SJSA1 (cell line): Measurements from ENCODE around the gene GRIK4. TPM values are rescaled to one million over a fixed set of nuclear protein-coding genes. Genes with fewer than 3 reads are reported as not detected.

Source experiments
- DNase-seq, 2 experiments: peaks; one replicate each; pipeline ENCODE4 v3.0.0-alpha.2; 2015 to 2020; ENCODE audit warnings: low spot score in 2 of 2, low read depth in 1 of 2
- H3K27ac ChIP-seq: fragments of 250-450 bp; sonication (Bioruptor Pico); 2 replicates; pipeline ENCODE4 v1.5.1; 2020; ENCODE audit warnings: mild to moderate bottlenecking, moderate library complexity
- H3K27me3 ChIP-seq: fragments of 250-450 bp; sonication (Bioruptor Pico); replicated peaks from 2 replicates; pipeline ENCODE4 v1.5.1; 2020; ENCODE audit warnings: mild to moderate bottlenecking, moderate library complexity
- H3K36me3 ChIP-seq: fragments of 250-450 bp; sonication (Bioruptor Pico); 2 replicates; pipeline ENCODE4 v1.5.1; 2020; ENCODE audit warnings: mild to moderate bottlenecking
- H3K4me1 ChIP-seq: fragments of 250-450 bp; sonication (Bioruptor Pico); replicated peaks from 2 replicates; pipeline ENCODE4 v1.6.1; 2021; ENCODE audit warnings: mild to moderate bottlenecking
- H3K4me3 ChIP-seq: fragments of 250-450 bp; sonication (Bioruptor Pico); 2 replicates; pipeline ENCODE4 v1.5.1; 2020; ENCODE audit warnings: mild to moderate bottlenecking
- H3K9me3 ChIP-seq: fragments of 250-450 bp; sonication (Bioruptor Pico); replicated peaks from 2 replicates; pipeline ENCODE4 v1.5.1; 2020; ENCODE audit warnings: mild to moderate bottlenecking
- total RNA-seq: library from RNA; depleted of rRNA; stranded (reverse); fragments of >200 nt; shearing (Covaris generic); gene quantifications from 2 replicates; pipeline ENCODE4 v1.2.3, GENCODE V29; 2014

Gene GRIK4
- total RNA-seq, 1 experiment from 2014 or later, result not detected

DNA sequence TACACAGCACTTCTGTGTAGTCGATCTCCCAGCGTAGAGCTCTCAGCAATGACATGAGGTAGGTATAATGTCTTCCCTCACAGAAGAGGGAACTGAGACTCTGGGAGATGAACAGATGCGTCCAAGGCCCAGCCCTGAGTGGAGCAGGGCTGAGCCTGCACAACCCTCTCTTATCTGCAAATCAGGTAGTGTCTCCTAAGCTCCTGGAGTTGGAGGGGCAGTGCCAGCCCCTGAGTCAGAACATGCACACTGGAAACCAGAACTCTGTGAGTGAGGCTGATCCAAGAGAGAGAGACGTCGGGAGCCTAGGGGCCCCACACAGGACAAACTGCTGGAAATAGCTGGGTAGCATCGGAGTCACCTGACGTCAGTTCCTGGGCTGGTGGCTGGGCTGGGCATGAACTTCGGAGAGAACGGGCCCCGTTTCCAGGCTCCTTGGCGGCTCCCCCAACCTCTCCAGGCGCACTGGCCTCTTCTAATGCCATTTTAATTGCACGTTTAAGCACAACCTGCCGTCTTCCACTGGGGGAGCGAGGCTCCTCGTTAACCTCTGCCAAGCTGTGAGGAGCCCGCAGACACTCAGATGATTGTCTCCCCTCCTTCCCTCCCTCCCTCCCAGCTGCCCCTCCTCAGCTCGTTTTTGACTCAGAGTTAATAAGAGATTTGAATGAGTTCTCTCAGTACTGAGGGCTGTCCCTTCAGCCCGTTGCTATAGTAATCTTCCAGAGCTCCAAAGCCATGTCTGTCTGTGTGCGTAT lies 321.1 kb downstream of the GRIK4 start:
- no peak for DNase-seq
- H3K9me3 ChIP-seq, result no peaks in the 10 kb centered on the region
- no peaks in the 10 kb centered on the region for H3K36me3 ChIP-seq
- H3K4me3 ChIP-seq, result no peak overlapping the region
- H3K27me3 ChIP-seq, result no peaks in the 10 kb centered on the region
- H3K4me1 ChIP-seq, result no peaks in the 10 kb centered on the region
- H3K27ac ChIP-seq, result no peak overlapping the region

DNA sequence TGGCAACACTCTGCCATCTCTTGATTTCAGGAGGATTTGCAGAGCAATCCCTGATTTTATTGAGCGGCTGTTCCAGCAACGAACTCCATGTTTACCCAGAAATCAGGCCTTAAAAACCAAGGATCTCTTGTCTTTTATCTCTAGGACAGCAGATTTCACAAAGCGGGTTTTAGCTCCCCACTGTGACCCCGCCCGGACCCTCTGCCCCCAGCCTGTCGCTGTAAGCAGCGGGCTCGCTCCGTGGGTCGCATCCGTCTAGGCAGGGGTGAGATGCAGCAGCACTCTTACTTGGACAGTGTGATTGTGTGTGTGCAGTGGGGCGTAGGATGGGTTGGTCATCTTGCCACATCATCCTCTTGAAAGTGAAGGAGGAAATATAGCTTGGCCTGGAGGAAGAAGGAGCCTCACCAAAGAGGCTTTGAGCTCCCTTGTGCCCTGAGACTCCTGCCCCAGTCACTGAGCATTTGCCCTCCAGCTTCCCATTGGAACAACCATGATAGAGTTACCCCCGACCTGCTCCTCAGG lies 323.2 kb downstream of the GRIK4 start:
- Histone ChIP-seq H3K4me1 (no peaks in the 10 kb centered on the region), H3K9me3 (no peaks in the 10 kb centered on the region), H3K27me3 (no peaks in the 10 kb centered on the region), H3K36me3 (no peaks in the 10 kb centered on the region), H3K27ac (no peak overlapping the region), H3K4me3 (no peak overlapping the region)
- no peak for DNase-seq

DNA sequence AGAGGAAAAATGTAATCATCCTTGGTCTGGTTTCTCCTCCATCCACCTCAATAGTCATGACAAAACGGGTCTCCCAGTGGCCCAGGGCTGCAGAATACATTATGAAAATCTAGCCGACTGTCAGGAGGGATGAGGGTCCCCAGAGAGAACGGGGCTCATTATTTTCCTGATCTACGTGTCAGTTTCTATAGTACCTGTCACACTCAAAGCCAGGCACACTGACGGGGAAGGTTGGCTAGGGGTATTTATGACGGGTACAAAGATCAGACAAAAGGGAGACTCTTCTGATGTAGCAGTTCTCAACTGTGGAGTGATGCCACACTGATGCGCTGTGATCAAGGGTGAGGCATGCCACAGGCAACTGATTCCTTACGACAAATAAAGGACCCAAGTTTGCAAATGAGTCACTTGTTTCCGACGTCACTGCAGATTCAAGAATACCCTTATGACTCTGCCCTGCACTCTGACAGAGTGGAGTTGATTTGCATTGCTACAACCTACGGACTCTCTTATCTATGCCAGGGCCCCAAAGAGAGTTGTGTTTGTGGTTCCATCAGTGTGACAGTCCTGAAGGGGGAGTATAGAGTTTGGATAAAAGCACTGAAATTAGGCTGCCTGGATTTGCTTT lies 324.2 kb downstream of the GRIK4 start:
- H3K27me3 ChIP-seq, result no peaks in the 10 kb centered on the region
- DNase-seq, result no peak
- no peak overlapping the region for H3K27ac ChIP-seq
- no peaks in the 10 kb centered on the region for H3K9me3 ChIP-seq
- H3K36me3 ChIP-seq, result no peaks in the 10 kb centered on the region
- H3K4me3 ChIP-seq, result no peak overlapping the region
- H3K4me1 ChIP-seq, result no peaks in the 10 kb centered on the region

DNA sequence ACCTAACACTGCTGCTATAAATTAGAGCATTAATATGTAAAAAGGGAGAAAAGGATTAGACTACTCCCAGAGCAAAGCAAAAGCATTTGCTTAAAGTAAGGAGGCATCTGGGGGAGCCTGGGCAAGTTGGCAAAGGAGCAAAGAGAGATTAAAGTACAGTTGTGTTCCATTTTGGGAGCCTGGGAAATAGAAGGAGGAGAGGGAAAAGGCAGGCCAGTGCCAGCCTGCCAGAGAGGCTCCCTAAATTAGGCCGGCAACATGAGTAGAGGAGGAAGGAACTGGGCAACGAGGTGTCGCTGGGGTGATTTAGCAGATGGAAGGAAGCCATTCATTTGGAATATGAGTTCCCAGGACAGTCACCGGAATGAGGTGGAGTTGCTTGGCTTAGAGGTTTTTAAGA lies 326.1 kb downstream of the GRIK4 start:
- H3K27me3 ChIP-seq, result no peaks in the 10 kb centered on the region
- DNase-seq, result no peak
- H3K4me3 ChIP-seq, result no peak overlapping the region
- no peaks in the 10 kb centered on the region for H3K36me3 ChIP-seq
- no peaks in the 10 kb centered on the region for H3K4me1 ChIP-seq
- H3K27ac ChIP-seq, result no peak overlapping the region
- H3K9me3 ChIP-seq, result no peaks in the 10 kb centered on the region

DNA sequence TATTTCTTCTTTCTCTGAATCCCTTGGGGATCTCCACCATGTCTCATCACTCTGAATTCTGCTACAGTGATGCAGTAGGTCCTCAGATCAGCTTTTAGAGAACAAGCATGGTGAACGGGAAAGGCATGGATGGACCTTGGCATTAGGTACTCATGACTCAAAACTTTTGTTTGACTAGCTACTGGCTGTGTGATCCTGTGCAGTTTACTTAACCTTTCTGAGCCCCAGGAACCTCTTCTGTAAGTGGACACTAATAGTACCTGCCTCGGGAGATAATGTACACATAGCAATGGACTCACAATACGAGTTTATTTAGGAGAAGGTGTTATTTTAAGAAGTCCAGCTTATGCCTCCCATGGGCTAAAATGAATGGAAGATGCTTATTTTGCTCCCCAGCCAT lies 327.7 kb downstream of the GRIK4 start:
- H3K4me3 ChIP-seq, result no peak overlapping the region
- no peak overlapping the region for H3K27ac ChIP-seq

DNA sequence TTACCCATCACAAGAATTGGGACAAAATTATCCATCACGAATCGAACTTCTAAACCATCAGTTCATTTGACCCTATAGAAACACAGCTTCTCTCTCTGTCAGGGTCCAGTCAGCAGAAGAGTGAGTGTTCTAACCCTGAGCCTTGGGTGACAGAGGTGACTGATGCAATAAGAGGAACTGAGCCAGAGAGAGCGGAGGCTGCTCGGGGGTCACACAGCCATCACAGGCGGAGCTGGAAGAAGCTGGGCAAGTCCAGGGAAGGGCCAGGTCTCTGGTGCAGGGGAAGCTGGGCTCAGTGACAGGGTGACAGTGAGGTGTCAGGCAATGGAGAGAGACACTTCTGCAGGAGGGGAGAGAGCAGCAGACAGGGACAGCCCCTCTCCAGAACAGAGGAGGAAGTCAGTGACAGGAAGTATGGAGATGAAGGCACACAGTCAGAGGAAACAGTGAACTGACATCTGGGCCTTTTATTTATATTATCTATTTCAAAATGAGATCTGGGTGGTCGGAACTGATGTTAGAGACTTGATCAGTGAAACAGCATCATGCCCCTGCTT lies 328.4 kb downstream of the GRIK4 start:
- Histone ChIP-seq H3K4me1 (no peaks in the 10 kb centered on the region), H3K36me3 (no peaks in the 10 kb centered on the region), H3K4me3 (no peak overlapping the region), H3K27ac (no peak overlapping the region), H3K9me3 (no peaks in the 10 kb centered on the region), H3K27me3 (no peaks in the 10 kb centered on the region)
- DNase-seq, result no peak

More for the DNA sequence above, 327.7 kb downstream of the GRIK4 start:
- Histone ChIP-seq H3K36me3 (no peaks in the 10 kb centered on the region), H3K27me3 (no peaks in the 10 kb centered on the region), H3K9me3 (no peaks in the 10 kb centered on the region), H3K4me1 (no peaks in the 10 kb centered on the region)
- DNase-seq, result no peak

DNA sequence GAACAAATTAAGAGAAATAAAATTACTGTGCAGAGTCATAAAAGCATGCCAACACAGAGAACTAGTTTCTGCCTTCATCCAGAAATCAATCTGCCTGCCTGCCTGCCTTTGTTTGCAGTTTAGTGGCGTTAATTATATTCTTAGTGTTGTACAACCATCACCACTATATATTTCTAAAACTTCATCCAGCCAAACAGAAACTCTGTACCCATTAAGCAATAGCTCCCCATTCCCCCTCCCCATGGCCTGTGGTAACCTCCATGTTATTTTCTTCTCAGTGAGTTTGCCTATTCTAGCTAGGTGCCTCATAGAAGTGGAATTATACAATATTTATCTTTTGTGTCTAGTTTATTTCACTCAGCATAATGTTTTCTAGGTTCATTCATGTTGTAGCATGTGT lies 329.1 kb downstream of the GRIK4 start:
- Histone ChIP-seq H3K9me3 (no peaks in the 10 kb centered on the region), H3K36me3 (no peaks in the 10 kb centered on the region), H3K27me3 (no peaks in the 10 kb centered on the region), H3K4me1 (no peaks in the 10 kb centered on the region), H3K4me3 (no peak overlapping the region), H3K27ac (no peak overlapping the region)
- DNase-seq, result no peak

DNA sequence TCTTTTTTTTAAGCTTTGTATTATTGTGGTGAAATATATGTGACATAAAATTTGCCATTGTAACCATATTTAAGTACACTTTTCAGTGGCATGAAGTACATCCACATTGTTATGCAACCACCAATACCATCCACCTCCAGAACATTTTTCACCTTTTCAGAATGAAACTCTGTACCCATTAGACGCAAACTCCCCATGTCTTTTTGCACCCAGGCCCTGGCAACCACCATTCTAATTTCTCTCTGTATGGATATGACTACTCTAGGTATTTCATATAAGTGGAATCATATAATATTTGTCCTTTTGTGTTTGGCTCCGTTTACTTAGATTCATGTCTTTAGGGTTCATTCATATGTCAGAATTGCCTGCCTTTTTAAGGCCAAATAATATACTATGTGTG lies 329.5 kb downstream of the GRIK4 start:
- Histone ChIP-seq H3K9me3 (no peaks in the 10 kb centered on the region), H3K27ac (no peak overlapping the region)
- DNase-seq, result no peak

DNA sequence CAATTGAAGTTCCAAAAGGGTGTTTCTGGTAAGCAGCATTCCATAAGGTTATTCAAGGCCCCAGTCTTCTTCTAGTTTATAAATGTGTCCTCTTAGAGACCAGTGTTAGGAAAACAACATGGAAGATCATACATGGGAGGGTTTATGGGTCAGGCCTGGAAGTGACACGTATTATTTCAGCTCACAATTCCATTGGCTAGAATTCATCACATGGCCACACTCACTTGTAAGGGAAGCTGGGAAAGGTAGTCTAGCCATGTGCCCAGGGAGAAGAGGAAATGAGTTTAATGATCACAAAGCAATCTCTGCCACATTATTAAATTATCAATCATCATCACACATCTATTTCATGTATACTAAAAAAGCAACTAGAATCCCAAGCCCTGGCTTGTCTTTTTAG lies 330.6 kb downstream of the GRIK4 start:
- Histone ChIP-seq H3K27ac (no peak overlapping the region), H3K4me3 (no peak overlapping the region), H3K4me1 (no peaks in the 10 kb centered on the region), H3K36me3 (no peaks in the 10 kb centered on the region), H3K27me3 (no peaks in the 10 kb centered on the region), H3K9me3 (no peaks in the 10 kb centered on the region)
- DNase-seq, result no peak

More for the DNA sequence above, 329.5 kb downstream of the GRIK4 start:
- H3K36me3 ChIP-seq, result no peaks in the 10 kb centered on the region
- H3K4me3 ChIP-seq, result no peak overlapping the region
- no peaks in the 10 kb centered on the region for H3K4me1 ChIP-seq
- H3K27me3 ChIP-seq, result no peaks in the 10 kb centered on the region

DNA sequence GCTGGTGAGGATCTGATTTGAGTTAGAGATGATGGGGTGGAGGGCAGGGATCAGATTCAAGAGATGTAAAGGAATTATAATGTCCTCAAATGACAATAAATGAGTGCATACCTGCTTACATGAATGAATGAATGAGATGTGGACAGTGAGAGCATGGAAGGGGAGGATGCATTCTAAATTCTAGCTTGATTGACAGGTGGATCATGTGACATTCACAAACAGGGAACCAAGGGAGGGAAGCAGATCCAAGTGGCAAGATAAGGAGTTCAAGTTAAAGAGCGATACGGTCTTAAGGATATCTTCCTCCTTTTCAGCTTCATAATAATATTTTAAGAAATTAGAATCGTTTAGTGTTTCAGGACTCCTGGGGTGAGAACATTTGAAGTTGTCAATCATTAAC lies 341.9 kb downstream of the GRIK4 start:
- H3K27me3 ChIP-seq, result no peaks in the 10 kb centered on the region
- no peaks in the 10 kb centered on the region for H3K36me3 ChIP-seq
- H3K4me1 ChIP-seq, result no peaks in the 10 kb centered on the region
- no peaks in the 10 kb centered on the region for H3K9me3 ChIP-seq
- H3K4me3 ChIP-seq, result no peak overlapping the region
- DNase-seq, result no peak
- H3K27ac ChIP-seq, result no peak overlapping the region

DNA sequence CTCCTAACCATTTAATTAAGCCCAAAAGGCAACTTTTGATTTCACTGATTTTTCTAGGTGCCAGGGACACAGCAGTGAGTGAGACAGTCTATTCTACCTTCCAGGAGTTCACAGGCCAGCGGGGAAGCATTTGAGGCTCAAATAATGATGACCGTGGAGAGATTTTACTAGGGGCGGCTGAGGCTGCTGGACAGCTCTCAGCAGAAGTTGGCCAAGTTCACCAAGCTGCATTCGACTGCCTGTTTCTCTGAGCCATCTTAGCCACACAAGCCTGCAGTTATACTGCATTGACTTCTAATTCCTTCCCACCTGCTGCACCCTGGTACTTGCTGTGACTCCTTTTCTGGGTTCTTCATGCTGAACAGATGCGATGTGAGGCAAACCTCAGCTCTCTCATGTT lies 343.4 kb downstream of the GRIK4 start:
- Histone ChIP-seq H3K36me3 (no peaks in the 10 kb centered on the region), H3K9me3 (no peaks in the 10 kb centered on the region), H3K27ac (no peak overlapping the region), H3K27me3 (no peaks in the 10 kb centered on the region), H3K4me1 (no peaks in the 10 kb centered on the region), H3K4me3 (no peak overlapping the region)
- DNase-seq, result no peak

DNA sequence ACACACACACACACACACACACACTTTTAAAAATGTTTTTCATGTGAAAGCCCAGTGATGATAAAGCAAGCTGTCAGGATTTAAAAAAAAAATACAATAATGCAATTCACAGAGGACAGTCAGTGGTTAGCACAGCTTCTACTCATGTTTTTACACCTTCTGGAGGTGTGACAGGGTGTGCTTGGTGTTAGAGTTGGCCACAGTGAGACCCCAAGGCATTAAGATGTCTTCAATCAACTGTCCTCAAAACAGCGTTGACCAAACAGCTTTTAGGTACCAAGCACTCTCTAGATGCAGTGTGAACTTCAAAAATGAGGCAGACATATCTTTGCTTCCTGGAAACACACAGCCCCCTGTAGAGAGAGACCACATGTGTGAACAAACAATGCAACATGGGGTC lies 346.0 kb downstream of the GRIK4 start:
- H3K27me3 ChIP-seq, result no peaks in the 10 kb centered on the region
- H3K4me1 ChIP-seq, result no peaks in the 10 kb centered on the region
- H3K9me3 ChIP-seq, result no peaks in the 10 kb centered on the region
- DNase-seq, result no peak
- H3K36me3 ChIP-seq, result no peaks in the 10 kb centered on the region
- H3K27ac ChIP-seq, result no peak overlapping the region
- H3K4me3 ChIP-seq, result no peak overlapping the region

DNA sequence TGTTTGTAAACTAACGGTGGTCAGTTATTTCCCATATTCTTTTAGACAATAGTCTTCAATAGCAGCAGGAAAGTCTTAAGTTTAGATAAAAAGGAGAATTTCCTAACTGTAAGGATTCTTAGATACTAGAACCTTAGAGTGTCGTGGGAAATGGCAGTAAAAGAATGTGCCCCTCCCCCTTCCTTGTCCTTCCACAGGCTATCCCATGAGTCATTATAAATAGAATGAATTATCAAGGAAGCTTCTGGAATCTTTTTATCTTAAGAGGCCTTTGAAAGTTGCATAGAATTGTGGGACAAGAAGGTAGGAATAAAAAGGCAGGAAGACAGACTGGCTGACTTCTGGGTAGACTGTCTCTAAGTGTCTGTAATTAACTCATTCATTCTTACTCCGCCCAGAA lies 347.2 kb downstream of the GRIK4 start:
- no peak overlapping the region for H3K4me3 ChIP-seq
- H3K36me3 ChIP-seq, result no peaks in the 10 kb centered on the region
- H3K4me1 ChIP-seq, result no peaks in the 10 kb centered on the region
- H3K9me3 ChIP-seq, result no peaks in the 10 kb centered on the region
- DNase-seq, result peak in 1 of 2 experiments; percentile 1
- no peak overlapping the region for H3K27ac ChIP-seq
- no peaks in the 10 kb centered on the region for H3K27me3 ChIP-seq

DNA sequence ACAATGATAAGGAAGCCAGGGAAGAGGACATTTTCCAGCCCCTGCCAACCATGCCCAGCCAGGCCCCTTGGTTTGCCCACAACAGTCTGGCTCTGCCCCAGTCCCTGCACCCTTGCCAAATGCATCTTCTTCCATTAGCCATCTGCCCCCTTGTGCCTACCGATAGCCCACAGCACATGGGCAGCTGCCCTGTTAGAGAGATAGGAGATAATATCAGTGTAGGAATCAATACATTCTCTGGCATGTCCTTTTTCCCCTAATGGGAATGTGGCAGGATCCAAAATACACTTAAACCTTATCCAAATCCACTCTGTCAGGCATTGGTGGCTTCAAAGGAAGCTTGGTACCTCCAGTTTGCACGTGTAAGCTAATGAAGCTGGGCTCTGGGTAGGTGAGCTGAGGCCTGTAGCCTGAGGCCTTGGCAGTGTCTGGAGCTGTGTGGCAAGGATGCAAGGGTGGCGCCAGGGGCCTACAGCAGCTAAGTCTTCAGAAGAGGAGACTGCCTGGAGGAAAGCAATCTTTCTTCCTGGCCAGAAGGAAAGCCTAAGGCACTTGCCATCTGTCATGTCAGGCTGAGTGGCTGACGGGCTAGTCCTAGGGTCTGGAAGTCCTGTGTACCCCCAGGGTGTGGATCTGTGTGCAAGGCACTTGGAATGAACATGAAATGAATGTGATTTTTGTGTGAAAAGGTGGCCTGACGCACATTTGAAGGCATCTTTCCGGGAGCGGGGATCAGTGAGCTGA lies 348.2 kb downstream of the GRIK4 start:
- H3K4me3 ChIP-seq, result no peak overlapping the region
- H3K36me3 ChIP-seq, result no peaks in the 10 kb centered on the region
- H3K27me3 ChIP-seq, result no peaks in the 10 kb centered on the region
- DNase-seq, result no peak
- H3K27ac ChIP-seq, result no peak overlapping the region
- no peaks in the 10 kb centered on the region for H3K4me1 ChIP-seq
- H3K9me3 ChIP-seq, result no peaks in the 10 kb centered on the region
